SK-N-MC (cell line): ENCODE measurements around the gene KCNK7.

Experiments
- DNase-seq: peaks from one replicate; pipeline ENCODE4 v3.0.0-alpha.2; 2011; ENCODE audit warnings: low read depth, low spot score
- H3K27ac ChIP-seq: fragments of 200-600 bp; sonication (generic); 2 replicates; pipeline ENCODE4 v1.5.1; 2016; ENCODE audit warnings: mixed run types
- H3K36me3 ChIP-seq: fragments of 200-600 bp; sonication (generic); 2 replicates; pipeline ENCODE4 v1.6.1; 2017; ENCODE audit warnings: antibody characterized with exemption, low read length, mixed read lengths; ENCODE audit not compliant: insufficient read depth
- H3K4me3 ChIP-seq: fragments of 200-600 bp; sonication (generic); 2 replicates; pipeline ENCODE4 v1.5.1; 2016
- H3K9ac ChIP-seq: fragments of 200-600 bp; sonication (generic); 2 replicates; pipeline ENCODE4 v1.8.0; 2017; ENCODE audit warnings: mixed run types, mixed read lengths; ENCODE audit not compliant: insufficient read length
- H3K9me3 ChIP-seq: fragments of 200-600 bp; sonication (generic); 2 replicates; pipeline ENCODE4 v1.6.1; 2017; ENCODE audit warnings: low read depth, mild to moderate bottlenecking, antibody characterized with exemption, low read length, moderate library complexity, mixed read lengths
- EZH2 ChIP-seq: fragments of 200-600 bp; sonication (generic); IDR thresholded peaks from one replicate; pipeline ENCODE4 v1.6.1; 2017; ENCODE audit warnings: antibody characterized with exemption
- FOXP2 ChIP-seq: optimal IDR thresholded peaks from 2 replicates; pipeline ENCODE3; 2011; ENCODE audit warnings: mild to moderate bottlenecking, moderate library complexity; ENCODE audit not compliant: insufficient read depth; ENCODE audit errors: extremely low read length, control extremely low read depth
- POLR2AphosphoS5 ChIP-seq: IDR thresholded peaks from 2 replicates; pipeline ENCODE4 v1.6.1; 2012; ENCODE audit warnings: mild to moderate bottlenecking, low read depth, low read length, borderline replicate concordance

The KCNK7 gene

DNA sequence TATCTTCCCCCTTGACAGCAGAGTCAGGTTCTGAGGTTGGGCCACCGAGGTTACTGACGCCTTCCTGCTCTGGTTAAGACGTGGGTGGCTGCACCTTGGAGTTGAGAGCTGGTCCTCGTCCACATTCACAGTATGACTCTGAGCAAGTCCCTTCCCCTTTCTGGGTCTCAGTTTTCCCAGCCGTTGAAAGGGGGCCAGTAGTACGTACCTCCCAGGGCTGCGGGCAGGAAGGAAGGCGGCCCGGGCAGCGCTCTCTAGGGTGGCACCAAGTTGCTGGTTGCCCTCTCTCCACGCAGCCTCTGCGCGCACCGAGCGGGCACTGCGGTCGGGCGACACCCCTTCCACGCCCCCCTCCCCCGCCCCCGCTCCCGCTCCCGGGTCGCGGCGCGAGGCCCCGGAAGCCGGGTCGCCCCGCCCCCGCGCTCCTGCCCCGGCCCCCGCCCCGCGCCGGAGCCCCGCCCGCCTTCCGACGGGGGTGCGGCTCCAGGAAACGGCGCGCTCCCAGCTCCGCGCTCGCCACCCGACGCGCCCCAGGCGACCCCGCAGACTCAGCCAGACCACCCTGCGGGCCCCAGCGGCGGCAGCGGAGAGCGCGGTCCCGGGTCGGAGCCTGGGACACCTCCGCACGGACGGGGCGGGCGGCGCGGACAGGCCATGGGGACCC is 19.9 kb downstream of the KCNK7 start, which contains the start of gene EHBP1L1:
Gene EHBP1L1 (plus strand): TSS at position 486 of the 664 bp plus-strand sequence. CDS start 250 bp downstream, outside the sequence.
- no peaks in the 10 kb centered on the region for H3K36me3 ChIP-seq
- peak within 1 kb of the TSS; percentile 82 for H3K9ac ChIP-seq
- H3K27ac ChIP-seq, result peak within 1 kb of the TSS; percentile 50; the same call in 1 of the 2 replicates
- peak; percentile 44; the same call in 1 of the 2 replicates for TF ChIP-seq POLR2AphosphoS5
- TF ChIP-seq FOXP2, result no peak
- DNase-seq, result no peak
- peak within 1 kb of the TSS; percentile 98 for H3K4me3 ChIP-seq
- no peaks in the 10 kb centered on the region for H3K9me3 ChIP-seq

DNA sequence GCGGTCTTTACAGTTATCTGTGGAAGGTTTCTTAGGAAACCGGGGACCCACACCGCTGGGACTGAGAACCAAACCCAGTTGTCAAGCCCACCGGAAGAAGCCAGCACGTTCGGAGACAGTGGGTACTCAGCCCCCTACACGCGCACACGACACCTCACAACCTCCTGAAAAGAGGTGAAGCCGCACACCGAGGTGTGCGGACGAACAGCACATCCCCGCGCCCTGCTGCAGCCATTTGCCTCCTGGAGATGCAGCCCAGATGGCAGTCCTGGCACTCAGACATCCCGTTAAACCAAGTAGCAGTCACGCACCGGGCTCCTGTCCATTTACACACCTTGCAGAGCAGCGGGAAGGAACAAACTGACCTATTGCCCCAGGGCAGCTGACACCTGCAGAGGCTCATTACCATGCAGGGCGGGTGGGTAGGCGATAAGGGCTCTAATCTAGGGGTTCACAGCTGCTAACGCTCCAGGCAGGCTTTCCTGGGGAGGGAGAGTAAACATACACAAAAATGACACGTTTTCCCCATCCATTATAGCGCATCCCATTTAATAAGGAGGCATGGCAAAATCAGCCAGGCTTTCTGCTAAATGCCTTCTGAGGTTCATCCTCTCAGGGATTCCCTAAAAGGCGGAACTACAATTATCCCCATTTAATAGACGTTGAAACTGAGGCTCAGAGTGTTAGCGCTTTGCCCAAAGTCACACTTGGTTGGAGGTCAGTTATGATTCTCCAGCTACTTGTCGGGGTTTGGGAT is 20.6 kb downstream of the KCNK7 start:
- Histone ChIP-seq H3K9me3 (no peaks in the 10 kb centered on the region), H3K27ac (peak overlapping the region; percentile 50; the same call in 1 of the 2 replicates)
- peak; percentile 15; the same call in 1 of the 2 replicates for TF ChIP-seq POLR2AphosphoS5
- TF ChIP-seq FOXP2, result no peak

GRCh38 chr11:65574109-65574810 is 21.3 kb downstream of the KCNK7 start:
- no peaks in the 10 kb centered on the region for H3K36me3 ChIP-seq
- DNase-seq, result no peak
- peak overlapping the region; percentile 47 for H3K9ac ChIP-seq
- TF ChIP-seq POLR2AphosphoS5, result peak; percentile 25; the same call in 1 of the 2 replicates
- TF ChIP-seq EZH2, result no peak
- peak overlapping the region; percentile 98 for H3K4me3 ChIP-seq
- no peaks in the 10 kb centered on the region for H3K9me3 ChIP-seq
- H3K27ac ChIP-seq, result peak overlapping the region; percentile 50; the same call in 1 of the 2 replicates

More for the DNA sequence above, 20.6 kb downstream of the KCNK7 start:
- DNase-seq, result no peak
- Histone ChIP-seq H3K36me3 (no peaks in the 10 kb centered on the region), H3K4me3 (peak overlapping the region; percentile 98), H3K9ac (no peak overlapping the region)

GRCh38 chr11:65573391-65574079 is 22.1 kb downstream of the KCNK7 start:
- peak overlapping the region; percentile 50; the same call in 1 of the 2 replicates for H3K27ac ChIP-seq
- no peaks in the 10 kb centered on the region for H3K9me3 ChIP-seq
- peak overlapping the region; percentile 98 for H3K4me3 ChIP-seq
- H3K36me3 ChIP-seq, result peaks cover 3% of the 10 kb centered on the region; the same call in 1 of the 2 replicates
- no peak for DNase-seq
- H3K9ac ChIP-seq, result peak overlapping the region; percentile 78
- TF ChIP-seq EZH2 (no peak), FOXP2 (no peak), POLR2AphosphoS5 (no peak)

DNA sequence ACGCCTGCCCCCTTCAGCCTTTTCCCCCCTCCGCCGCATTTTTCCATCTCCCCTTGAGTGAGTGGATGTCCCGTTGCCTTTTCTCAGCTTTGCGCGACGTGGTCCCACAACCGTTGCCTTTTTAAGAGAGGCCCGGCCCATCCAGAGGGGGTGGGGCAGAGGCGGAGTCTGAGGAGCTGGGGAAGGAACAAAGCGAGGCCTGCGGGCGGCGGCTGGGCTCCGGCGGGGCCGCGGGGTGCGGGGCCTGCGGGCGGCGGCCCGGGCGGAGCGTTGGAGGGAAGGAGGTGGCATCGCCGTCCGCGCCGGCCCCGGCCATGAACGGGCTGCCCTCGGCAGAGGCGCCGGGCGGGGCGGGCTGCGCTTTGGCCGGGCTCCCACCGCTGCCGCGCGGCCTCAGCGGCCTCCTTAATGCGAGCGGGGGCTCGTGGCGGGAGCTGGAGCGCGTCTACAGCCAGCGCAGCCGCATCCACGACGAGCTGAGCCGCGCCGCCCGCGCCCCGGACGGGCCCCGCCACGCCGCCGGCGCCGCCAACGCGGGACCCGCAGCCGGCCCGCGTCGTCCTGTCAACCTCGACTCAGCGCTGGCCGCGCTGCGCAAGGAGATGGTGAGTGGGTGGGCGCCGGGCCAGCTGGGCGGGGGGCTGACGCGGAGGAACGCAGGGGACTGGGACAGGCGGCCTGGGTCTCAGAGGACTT is 23.1 kb downstream of the KCNK7 start, which contains the start of gene FAM89B:
Gene FAM89B (plus strand): TSS at position 183 of the 696 bp plus-strand sequence. CDS start 132 bp downstream, at position 315.
- H3K9ac ChIP-seq, result peak within 1 kb of the TSS; percentile 78
- H3K36me3 ChIP-seq, result peaks cover 4% of the 10 kb centered on the region; the same call in 1 of the 2 replicates
- TF ChIP-seq EZH2, result no peak
- no peak for TF ChIP-seq FOXP2
- peak; percentile 46; the same call in 1 of the 2 replicates for TF ChIP-seq POLR2AphosphoS5
- H3K4me3 ChIP-seq, result peak within 1 kb of the TSS; percentile 98
- H3K9me3 ChIP-seq, result no peaks in the 10 kb centered on the region
- 0 out of 2 replicates have a peak within 1 kb of the TSS, but pooled peaks have one; percentile 30 for H3K27ac ChIP-seq
- DNase-seq, result no peak

DNA sequence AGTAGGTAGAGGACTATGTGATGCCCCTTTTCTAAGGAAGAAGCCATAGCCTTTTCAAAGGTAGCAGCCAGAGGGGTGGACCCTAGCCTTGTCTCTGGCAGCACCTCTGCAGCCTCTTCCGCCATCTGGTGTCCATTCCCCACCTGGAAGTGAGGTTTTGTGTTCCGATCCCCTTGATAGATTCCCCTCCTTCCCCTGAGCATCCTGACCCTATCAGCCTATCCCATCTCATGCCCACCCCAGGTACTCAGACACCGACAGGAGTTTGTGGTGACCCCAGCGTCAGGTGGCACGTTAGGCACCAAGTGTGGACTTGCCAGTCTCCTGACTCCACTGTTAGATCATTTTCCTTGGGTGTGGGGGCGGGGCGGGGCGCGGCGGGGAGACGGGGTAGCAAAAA is 23.7 kb downstream of the KCNK7 start:
- no peaks in the 10 kb centered on the region for H3K9me3 ChIP-seq
- 0 out of 2 replicates have a peak overlapping the region, but pooled peaks have one; percentile 30 for H3K27ac ChIP-seq
- TF ChIP-seq FOXP2, result no peak
- no peak for TF ChIP-seq POLR2AphosphoS5
- TF ChIP-seq EZH2, result no peak
- H3K36me3 ChIP-seq, result peaks cover 4% of the 10 kb centered on the region; the same call in 1 of the 2 replicates
- no peak for DNase-seq
- H3K9ac ChIP-seq, result no peak overlapping the region
- H3K4me3 ChIP-seq, result peak overlapping the region; percentile 98

GRCh38 chr11:65571420-65571819 is 24.2 kb downstream of the KCNK7 start:
- Histone ChIP-seq H3K4me3 (peak overlapping the region; percentile 98), H3K9me3 (no peaks in the 10 kb centered on the region), H3K27ac (no peak overlapping the region), H3K9ac (no peak overlapping the region), H3K36me3 (peaks cover 4% of the 10 kb centered on the region; the same call in 1 of the 2 replicates)
- no peak for DNase-seq
- TF ChIP-seq POLR2AphosphoS5 (no peak), FOXP2 (no peak), EZH2 (no peak)
